Subcutaneous adipose tissue (tissue), 4 donors: ENCODE measurements around the gene CACUL1. TPM values are rescaled to one million over a fixed set of nuclear protein-coding genes. Genes with fewer than 3 reads are reported as not detected.

Source experiments
- total RNA-seq, 4 donors: library from RNA; depleted of rRNA; stranded (reverse); fragments of >200 nt; gene quantifications; one replicate each; pipeline ENCODE4 v1.1.0, GENCODE V29; 2016
- TF ChIP-seq, protein P1 (sequence below): fragments of 450-650 bp; IDR thresholded peaks from one replicate; pipeline ENCODE4 v1.5.1; 2016; ENCODE audit warnings: low read depth, mild to moderate bottlenecking, control low read depth, antibody characterized with exemption, moderate library complexity

The CACUL1 gene
- total RNA-seq, 4 donors from 2014 or later, result 37.9 to 51.5 (median 43.8) TPM

DNA sequence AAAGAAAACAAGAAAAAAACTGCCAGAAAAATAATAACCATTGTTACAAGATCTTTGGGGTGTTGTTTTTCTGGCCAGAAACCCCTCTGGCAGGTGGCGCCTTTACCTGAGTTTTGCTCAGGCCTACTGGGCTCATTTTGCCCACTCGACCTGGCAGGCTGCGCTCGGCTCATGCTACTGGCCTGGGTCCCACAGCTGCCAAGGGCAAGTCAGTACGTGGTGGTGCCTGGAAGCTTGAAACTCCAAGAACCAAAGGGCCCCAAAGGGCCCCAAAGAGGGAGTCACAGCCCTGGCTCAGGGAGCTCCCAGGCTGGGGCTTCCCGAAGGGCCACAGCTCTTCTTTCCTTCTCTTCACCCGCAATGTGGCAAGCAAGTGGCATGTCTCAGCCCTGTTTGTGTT lies 42.7 kb downstream of the CACUL1 start:
- TF ChIP-seq, protein P1, sequence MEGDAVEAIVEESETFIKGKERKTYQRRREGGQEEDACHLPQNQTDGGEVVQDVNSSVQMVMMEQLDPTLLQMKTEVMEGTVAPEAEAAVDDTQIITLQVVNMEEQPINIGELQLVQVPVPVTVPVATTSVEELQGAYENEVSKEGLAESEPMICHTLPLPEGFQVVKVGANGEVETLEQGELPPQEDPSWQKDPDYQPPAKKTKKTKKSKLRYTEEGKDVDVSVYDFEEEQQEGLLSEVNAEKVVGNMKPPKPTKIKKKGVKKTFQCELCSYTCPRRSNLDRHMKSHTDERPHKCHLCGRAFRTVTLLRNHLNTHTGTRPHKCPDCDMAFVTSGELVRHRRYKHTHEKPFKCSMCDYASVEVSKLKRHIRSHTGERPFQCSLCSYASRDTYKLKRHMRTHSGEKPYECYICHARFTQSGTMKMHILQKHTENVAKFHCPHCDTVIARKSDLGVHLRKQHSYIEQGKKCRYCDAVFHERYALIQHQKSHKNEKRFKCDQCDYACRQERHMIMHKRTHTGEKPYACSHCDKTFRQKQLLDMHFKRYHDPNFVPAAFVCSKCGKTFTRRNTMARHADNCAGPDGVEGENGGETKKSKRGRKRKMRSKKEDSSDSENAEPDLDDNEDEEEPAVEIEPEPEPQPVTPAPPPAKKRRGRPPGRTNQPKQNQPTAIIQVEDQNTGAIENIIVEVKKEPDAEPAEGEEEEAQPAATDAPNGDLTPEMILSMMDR, result no peak

GRCh38 chr10:118710487-118710886 lies 44.3 kb downstream of the CACUL1 start:
- TF ChIP-seq, protein P1, result no peak

- TF ChIP-seq, protein P1, result no peak
Measured at GRCh38 chr10:118708571-118708970, 46.2 kb downstream of the CACUL1 start.

DNA sequence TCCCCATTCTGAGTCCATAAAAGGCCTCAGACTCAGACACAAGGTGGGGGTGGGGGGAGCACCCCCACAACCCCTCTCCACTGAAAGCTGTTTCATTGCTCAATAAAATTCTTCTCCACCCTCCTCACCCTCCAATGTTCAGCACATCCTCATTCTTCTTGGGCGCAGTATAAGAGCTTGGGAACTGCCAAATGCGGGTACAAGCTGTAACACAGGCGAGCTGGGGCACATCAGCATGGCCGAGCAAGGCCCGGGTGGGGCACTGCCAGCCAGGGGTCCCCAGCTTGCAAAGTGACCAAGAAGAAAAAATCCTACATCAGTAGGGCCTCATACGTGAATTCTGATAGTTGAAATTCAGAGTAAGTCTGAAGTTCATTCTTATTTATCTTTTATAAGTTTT lies 50.1 kb downstream of the CACUL1 start:
- TF ChIP-seq, protein P1, result no peak

- TF ChIP-seq, protein P1, result no peak
Measured at GRCh38 chr10:118701529-118702323, 53.0 kb downstream of the CACUL1 start.

GRCh38 chr10:118698421-118698820 lies 56.3 kb downstream of the CACUL1 start:
- TF ChIP-seq, protein P1, result no peak

DNA sequence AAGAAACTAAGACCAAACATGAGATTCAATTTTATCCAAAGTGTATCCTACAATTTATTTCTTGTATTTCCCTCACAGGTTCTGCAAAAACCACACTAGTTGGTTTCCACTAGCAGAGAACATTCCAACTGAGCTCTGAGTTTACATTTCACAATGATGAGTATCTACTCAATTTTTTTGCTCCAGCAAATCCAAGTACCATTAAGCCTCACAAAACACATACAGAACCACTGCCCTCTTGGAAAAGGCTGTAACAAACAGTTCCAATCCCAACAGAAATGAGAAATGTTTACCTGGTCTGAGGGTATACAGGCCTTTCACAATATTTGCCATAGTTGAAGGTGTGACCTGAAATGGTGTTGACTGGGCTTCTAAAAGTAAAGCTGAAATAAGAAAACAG lies 59.9 kb downstream of the CACUL1 start:
- TF ChIP-seq, protein P1, result no peak
